H1 (cell line): ENCODE results near the gene TNFRSF11A. TPM values are rescaled to one million over a fixed set of nuclear protein-coding genes. Genes with fewer than 3 reads are reported as not detected.

Experiments
- CTCF ChIA-PET: fragments of 300-600 bp; sonication (Branson Sonifier 250); formaldehyde crosslinking; loops from one replicate; lab custom pipeline; 2021; ENCODE audit not compliant: partially characterized antibody; lab: Charles Lee
- POLR2A ChIA-PET: fragments of 300-600 bp; sonication (Branson Sonifier 250); formaldehyde crosslinking; loops from one replicate; lab custom pipeline; 2021; ENCODE audit warnings: inconsistent platforms; ENCODE audit not compliant: partially characterized antibody; lab: Charles Lee
- DNase-seq, 2 experiments: peaks; one replicate each; pipeline versions ENCODE4 v3.0.0 to v3.0.0-alpha.2; 2010 to 2022; ENCODE audit warnings: low spot score in 2 of 2, low read depth in 1 of 2, mixed read lengths in 1 of 2
- FAIRE-seq: peaks from 2 replicates; lab custom pipeline; 2011; peaks lifted over from hg19 to GRCh38; lab: Jason Lieb, UNC
- H2AFZ ChIP-seq: 2 replicates; pipeline ENCODE4 v1.8.1; 2012; ENCODE audit warnings: low read length, inconsistent platforms
- H2AK5ac ChIP-seq: 2 replicates; pipeline ENCODE4 v1.6.1; 2013; ENCODE audit warnings: low read depth, low read length
- H2BK120ac ChIP-seq: replicated peaks from 2 replicates; pipeline ENCODE3; 2013; ENCODE audit warnings: low read depth, low read length, inconsistent platforms
- H2BK12ac ChIP-seq: 2 replicates; pipeline ENCODE4 v1.6.1; 2013; ENCODE audit warnings: low read depth, low read length
- H2BK15ac ChIP-seq: 2 replicates; pipeline ENCODE4 v1.6.1; 2013; ENCODE audit warnings: low read length
- H2BK20ac ChIP-seq: 2 replicates; pipeline ENCODE4 v1.6.1; 2013; ENCODE audit warnings: low read length
- H2BK5ac ChIP-seq: 2 replicates; pipeline ENCODE4 v1.6.1; 2013; ENCODE audit warnings: low read depth, low read length
- H3K14ac ChIP-seq: 2 replicates; pipeline ENCODE4 v1.6.1; 2013; ENCODE audit warnings: inconsistent platforms; ENCODE audit not compliant: insufficient read length
- H3K18ac ChIP-seq: 2 replicates; pipeline ENCODE4 v1.6.1; 2013; ENCODE audit warnings: low read length; ENCODE audit errors: extremely low read depth
- H3K23ac ChIP-seq: 2 replicates; pipeline ENCODE4 v1.6.1; 2013; ENCODE audit warnings: inconsistent platforms; ENCODE audit not compliant: insufficient read length
- H3K23me2 ChIP-seq: 2 replicates; pipeline ENCODE4 v1.6.1; 2013; ENCODE audit warnings: low read depth, low read length
- H3K27ac ChIP-seq: 2 replicates; pipeline ENCODE4 v1.6.1; 2011; ENCODE audit warnings: low read depth, low read length, inconsistent platforms
- H3K27me3 ChIP-seq, 4 experiments: replicated peaks in 1 of 4; 1 replicate in 1 of 4; 2 replicates in 3 of 4; pipeline versions ENCODE4 v1.6.1 to v1.8.1; 2011 to 2013; ENCODE audit warnings: low read length in 3 of 4, mild to moderate bottlenecking in 3 of 4, inconsistent platforms in 2 of 4, mixed read lengths in 2 of 4, moderate library complexity in 1 of 4; ENCODE audit not compliant: control insufficient read depth in 3 of 4, insufficient read depth in 3 of 4; ENCODE audit errors: extremely low read depth in 1 of 4
- H3K36me3 ChIP-seq, 4 experiments: 2 replicates each; pipeline versions ENCODE4 v1.6.1 to v1.8.1; 2011 to 2013; ENCODE audit warnings: mild to moderate bottlenecking in 4 of 4, low read length in 3 of 4, moderate library complexity in 2 of 4, control low read depth in 1 of 4, inconsistent platforms in 1 of 4; ENCODE audit not compliant: insufficient read depth in 4 of 4, control insufficient read depth in 2 of 4
- H3K4ac ChIP-seq: replicated peaks from 2 replicates; pipeline ENCODE3; 2013; ENCODE audit warnings: low read length, low read depth, mixed read lengths, inconsistent platforms; ENCODE audit not compliant: insufficient read length
- H3K4me1 ChIP-seq, 4 experiments: replicated peaks in 1 of 4; 1 replicate in 1 of 4; 2 replicates in 3 of 4; pipeline versions ENCODE4 v1.6.1 to v1.8.1; 2011 to 2013; ENCODE audit warnings: low read length in 3 of 4, inconsistent platforms in 2 of 4, mixed read lengths in 1 of 4; ENCODE audit not compliant: insufficient read depth in 4 of 4, control insufficient read depth in 3 of 4
- H3K4me2 ChIP-seq, 2 experiments: 2 replicates each; pipeline versions ENCODE4 v1.6.1 to v1.8.1; 2011 to 2013; ENCODE audit warnings: low read depth in 2 of 2, low read length in 2 of 2, control low read depth in 1 of 2, inconsistent platforms in 1 of 2, mild to moderate bottlenecking in 1 of 2; ENCODE audit not compliant: insufficient read depth in 1 of 2
- H3K4me3 ChIP-seq, 4 experiments: fragments of 200-600, 300-600 bp in 1 of 4; sonication (generic), shearing (Covaris generic), sonication (Bioruptor Twin) in 1 of 4; 2 replicates each; pipeline versions ENCODE4 v1.5.1 to v1.8.1; 2011 to 2016; ENCODE audit warnings: low read length in 4 of 4, low read depth in 3 of 4, control low read depth in 2 of 4, inconsistent platforms in 2 of 4, mild to moderate bottlenecking in 2 of 4, mixed read lengths in 1 of 4, moderate library complexity in 1 of 4; ENCODE audit not compliant: insufficient read depth in 2 of 4; ENCODE audit errors: extremely low read depth in 1 of 4
- H3K56ac ChIP-seq: replicated peaks from 2 replicates; pipeline ENCODE3; 2013; ENCODE audit warnings: low read depth, mild to moderate bottlenecking, mixed read lengths, low read length, inconsistent platforms; ENCODE audit not compliant: insufficient read length
- H3K79me1 ChIP-seq: 2 replicates; pipeline ENCODE4 v1.6.1; 2013; ENCODE audit warnings: low read depth, low read length, control low read depth
- H3K79me2 ChIP-seq, 2 experiments: 2 replicates each; pipeline versions ENCODE4 v1.6.1 to v1.8.1; 2012 to 2013; ENCODE audit warnings: low read length in 2 of 2, mild to moderate bottlenecking in 2 of 2, inconsistent platforms in 1 of 2; ENCODE audit not compliant: insufficient read depth in 2 of 2, control insufficient read depth in 1 of 2
- H3K9ac ChIP-seq, 4 experiments: replicated peaks in 1 of 4; 1 replicate in 1 of 4; 2 replicates in 3 of 4; pipeline versions ENCODE4 v1.6.1 to v1.8.1; 2011 to 2013; ENCODE audit warnings: low read depth in 3 of 4, low read length in 3 of 4, control low read depth in 2 of 4, mild to moderate bottlenecking in 2 of 4, moderate library complexity in 2 of 4, inconsistent platforms in 1 of 4; ENCODE audit errors: extremely low read depth in 1 of 4
- H3K9me3 ChIP-seq, 2 experiments: 2 replicates each; pipeline versions ENCODE4 v1.6.1 to v1.8.1; 2012 to 2013; ENCODE audit warnings: mild to moderate bottlenecking in 2 of 2, moderate library complexity in 2 of 2, control low read depth in 1 of 2, inconsistent platforms in 1 of 2, low read depth in 1 of 2, low read length in 1 of 2, mixed read lengths in 1 of 2; ENCODE audit not compliant: insufficient read depth in 2 of 2
- H4K20me1 ChIP-seq, 2 experiments: replicated peaks in 1 of 2; 2 replicates each; pipeline versions ENCODE3 to v1.8.1; 2011 to 2013; ENCODE audit warnings: inconsistent platforms in 2 of 2, low read length in 2 of 2, mild to moderate bottlenecking in 1 of 2; ENCODE audit not compliant: insufficient read depth in 2 of 2, control insufficient read depth in 1 of 2
- H4K5ac ChIP-seq: 2 replicates; pipeline ENCODE4 v1.6.1; 2013; ENCODE audit warnings: low read length, low read depth, mixed read lengths, inconsistent platforms; ENCODE audit not compliant: insufficient read length
- H4K8ac ChIP-seq: 2 replicates; pipeline ENCODE4 v1.8.0; 2013; ENCODE audit warnings: mild to moderate bottlenecking, moderate library complexity, low read length, inconsistent platforms; ENCODE audit not compliant: insufficient read depth; ENCODE audit errors: extremely low read depth
- H4K91ac ChIP-seq: replicated peaks from 2 replicates; pipeline ENCODE3; 2013; ENCODE audit warnings: low read length, mixed read lengths, inconsistent platforms; ENCODE audit not compliant: insufficient read length
- BACH1 ChIP-seq: IDR thresholded peaks from 2 replicates; pipeline ENCODE4 v1.6.1; 2012; ENCODE audit warnings: low read length, improper control_type of control experiment
- E2F6 ChIP-seq: IDR thresholded peaks from 2 replicates; pipeline ENCODE4 v1.6.1; 2012; ENCODE audit warnings: inconsistent platforms
- HDAC2 ChIP-seq, 2 experiments: fragments of 300-600 bp in 1 of 2; sonication (generic) in 1 of 2; IDR thresholded peaks; 2 replicates each; pipeline ENCODE4 v1.6.1; 2011 to 2012; ENCODE audit warnings: low read depth in 2 of 2, low read length in 2 of 2, mild to moderate bottlenecking in 2 of 2, moderate library complexity in 2 of 2, borderline replicate concordance in 1 of 2, inconsistent platforms in 1 of 2
- SP4 ChIP-seq: IDR thresholded peaks from 2 replicates; pipeline ENCODE4 v1.6.1; 2012; ENCODE audit warnings: low read length, inconsistent platforms
- TEAD4 ChIP-seq: IDR thresholded peaks from 2 replicates; pipeline ENCODE4 v1.6.1; 2012; ENCODE audit warnings: low read depth, low read length, inconsistent platforms, mixed read lengths
- WGBS, 2 experiments: shearing (Covaris generic) in 1 of 2; methylation state at CpG; one replicate each; pipeline versions ENCODE4 v1.1.6 to v1.1.7; 2013 to 2015; ENCODE audit warnings: low lambda C conversion rate in 2 of 2, mixed read lengths in 2 of 2, inconsistent platforms in 1 of 2, low coverage in 1 of 2, missing lambda C conversion rate in 1 of 2; ENCODE audit not compliant: insufficient replicate concordance in 2 of 2, insufficient coverage in 1 of 2, insufficient read length in 1 of 2; ENCODE audit errors: extremely low coverage in 1 of 2, missing lambda C conversion rate in 1 of 2; 5-methylcytosine and 5-hydroxymethylcytosine counted together
- polyA plus RNA-seq, 7 experiments: library from polyadenylated mRNA; depleted of rRNA in 3 of 7; stranded (reverse) in 5 of 7; unstranded in 2 of 7; fragments of >200 nt in 5 of 7; fragments of 200-250 nt in 2 of 7; gene quantifications; 1 replicate in 5 of 7; 2 replicates in 1 of 7; 4 replicates in 1 of 7; pipeline versions ENCODE4 v1.2.1 to v1.2.3, GENCODE V29; 2011 to 2013; ENCODE audit warnings: missing spikeins in 2 of 7, mixed read lengths in 2 of 7
- total RNA-seq: library from RNA; stranded (reverse); fragmentation: NEBNext Ultra II Directional; extraction: Animal tissue kit (Norgen Biotek cat#: 25700); gene quantifications from 2 replicates; pipeline ENCODE4 v1.2.1, GENCODE V29; 2021

The TNFRSF11A gene
- total and polyA plus RNA-seq, 2 of the 8 experiments (the other 6 are each of a cell fraction or from before 2014, with no cell fraction given): 8.7 to 10.6 TPM

- Histone ChIP-seq H3K4ac (no peak overlapping the region), H2BK15ac (no peak overlapping the region), H2BK120ac (no peak overlapping the region), H2BK20ac (no peak overlapping the region), H3K27me3 (0 out of 7 replicates have a peak, but pooled peaks cover 0 to 3% (median 0%) of the 10 kb centered on the region in 4 experiments), H3K9ac (no peak overlapping the region), H3K23ac (no peak overlapping the region), H4K8ac (no peak overlapping the region), H3K27ac (no peak overlapping the region), H2AK5ac (no peak overlapping the region), H2AFZ (no peak overlapping the region), H3K4me3 (no peak overlapping the region), H3K18ac (no peak overlapping the region), H3K36me3 (peaks cover 0 to 5% (median 0%) of the 10 kb centered on the region in 4 experiments; a peak in 3 of 8 replicates), H3K79me2 (no peaks in the 10 kb centered on the region), H3K79me1 (no peaks in the 10 kb centered on the region), H4K91ac (no peak overlapping the region), H2BK12ac (no peak overlapping the region), H3K56ac (no peak overlapping the region), H4K5ac (no peak overlapping the region), H3K14ac (no peak overlapping the region), H3K23me2 (no peaks in the 10 kb centered on the region; the same call in 1 of the 2 replicates), H3K4me2 (no peak overlapping the region), H2BK5ac (no peak overlapping the region), H3K9me3 (no peaks in the 10 kb centered on the region), H4K20me1 (no peaks in the 10 kb centered on the region), H3K4me1 (peaks cover 0 to 7% (median 3%) of the 10 kb centered on the region in 4 experiments; a peak in 5 of 7 replicates)
- no peak for TF ChIP-seq HDAC2 (IDR thresholded peaks at IDR 0.05; ENCODE audit: borderline replicate concordance in 1 of 2, low read depth in 2 of 2, low read length in 2 of 2)
- no peak for TF ChIP-seq BACH1
- TF ChIP-seq TEAD4: no peak
- no peak for TF ChIP-seq E2F6
- TF ChIP-seq SP4: no peak
- DNase-seq (no peak), FAIRE-seq (no peak)
- WGBS, 2 experiments: 89% methylated on average over 5 of the region's 5 CpGs; no CpG with 5 or more reads in 1 of the 2 experiments
- ChIA-PET CTCF (no interaction called here), POLR2A (no interaction called here)
Observed at GRCh38 chr18:62381373-62381772, 56.3 kb downstream of the TNFRSF11A start.
